Erythroblast (primary cell): ENCODE measurements around the gene ITGAV.

Experiments used
- DNase-seq, 2 experiments: peaks; one replicate each; lab custom pipeline; 2025; lab: John Stamatoyannopoulos, UW
- GATA1 ChIP-seq: IDR thresholded peaks from 2 replicates; pipeline ENCODE4 v1.6.1; 2011; ENCODE audit warnings: low read depth, mild to moderate bottlenecking, control low read depth, low read length, moderate library complexity
- POLR2A ChIP-seq: IDR thresholded peaks from 2 replicates; pipeline ENCODE4 v1.6.1; 2011; ENCODE audit warnings: mild to moderate bottlenecking, low read length

Gene ITGAV

DNA sequence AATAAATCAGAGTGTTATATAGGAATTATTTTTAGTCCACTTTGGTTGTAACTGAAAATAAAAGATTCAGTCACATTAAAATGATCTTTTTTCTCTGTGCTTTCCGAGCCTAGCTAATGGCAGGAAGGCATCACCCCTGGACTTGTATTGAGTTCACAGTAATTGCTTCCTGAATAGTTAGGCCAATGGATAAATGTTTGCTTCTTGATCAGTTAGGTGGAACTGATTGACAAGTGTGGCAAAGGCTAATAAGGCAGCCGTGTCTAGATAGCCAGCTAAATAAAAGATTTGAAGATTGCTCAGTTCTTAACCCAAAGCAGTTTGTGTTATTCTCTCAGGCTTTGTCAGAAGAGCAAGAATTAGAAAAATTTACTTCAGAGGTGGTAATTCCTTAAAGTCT lies 124.8 kb downstream of the ITGAV start:
- no peak for DNase-seq

DNA sequence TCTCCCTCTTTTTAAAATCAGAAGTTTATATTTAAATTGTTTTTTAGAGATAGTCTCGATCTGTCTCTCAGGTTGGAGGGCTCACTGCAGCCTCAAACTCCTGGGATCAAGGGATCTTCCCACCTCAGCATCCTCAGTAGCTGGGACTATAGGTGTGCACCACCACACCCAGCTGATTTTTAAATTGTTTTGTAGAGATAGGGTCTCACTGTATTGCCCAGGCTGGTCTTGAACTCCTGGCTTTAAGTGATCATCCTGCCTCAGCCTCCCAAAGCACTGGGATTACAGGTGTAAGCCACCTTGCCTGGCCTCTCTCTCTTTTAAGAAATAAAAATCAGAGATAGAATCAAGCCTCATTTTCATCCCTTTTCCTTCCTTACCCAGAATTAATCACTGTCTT lies 126.1 kb downstream of the ITGAV start:
- TF ChIP-seq GATA1 (no peak), POLR2A (no peak)
- DNase-seq: no peak

More for the DNA sequence above, 124.8 kb downstream of the ITGAV start:
- TF ChIP-seq GATA1: no peak
- no peak for TF ChIP-seq POLR2A

DNA sequence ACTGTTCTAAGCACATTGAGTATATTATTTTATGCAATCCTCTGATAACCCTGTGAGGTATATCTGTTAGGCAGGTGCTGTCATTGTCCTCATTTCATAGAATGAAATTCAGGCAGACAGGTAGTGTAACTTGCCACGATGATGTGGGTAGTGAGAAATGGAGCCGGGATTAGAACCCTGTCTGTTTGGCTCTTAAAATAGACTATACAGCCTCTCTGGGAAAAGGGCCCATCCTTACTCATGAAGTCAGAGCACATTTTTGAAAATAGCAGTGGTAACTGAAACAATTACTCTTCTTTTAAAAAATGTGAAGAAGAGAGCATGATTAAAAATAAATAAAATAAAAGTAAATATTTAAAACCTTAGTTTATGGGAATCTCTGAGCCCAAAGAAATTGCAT lies 127.0 kb downstream of the ITGAV start:
- no peak for TF ChIP-seq GATA1
- no peak for TF ChIP-seq POLR2A
- no peak for DNase-seq

DNA sequence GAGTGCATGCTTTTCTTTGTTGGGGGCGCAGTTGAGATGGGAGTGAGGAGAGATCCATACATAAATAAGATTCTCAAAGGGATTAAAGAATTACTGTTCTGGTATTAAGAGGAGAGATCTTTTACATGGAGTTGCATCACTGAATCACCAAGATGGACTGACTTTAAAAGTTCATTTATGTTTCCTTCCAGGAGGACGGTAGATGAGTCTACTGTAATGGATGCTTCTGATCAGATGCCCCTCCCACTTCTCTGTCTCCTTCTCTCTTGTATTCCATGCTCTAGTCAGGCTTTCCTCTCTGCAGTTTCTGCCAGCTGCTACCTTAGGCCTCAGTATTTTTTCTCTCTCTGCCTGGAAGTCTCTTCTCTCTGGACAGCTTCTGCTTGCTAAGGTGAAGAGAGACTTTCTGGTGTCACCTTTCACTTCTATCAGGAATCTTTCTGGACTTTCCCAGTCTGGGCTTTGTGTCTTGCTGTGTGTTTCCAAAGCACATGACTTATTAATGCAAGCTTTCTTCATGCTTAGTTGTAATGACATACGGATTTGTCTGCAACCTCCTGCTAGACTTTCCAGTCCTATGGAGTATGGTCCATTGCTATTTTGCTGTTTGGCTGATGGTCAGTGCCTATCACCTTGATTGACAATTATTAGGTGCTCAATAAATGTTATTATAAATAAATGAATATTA lies 127.6 kb downstream of the ITGAV start:
- DNase-seq: no peak

DNA sequence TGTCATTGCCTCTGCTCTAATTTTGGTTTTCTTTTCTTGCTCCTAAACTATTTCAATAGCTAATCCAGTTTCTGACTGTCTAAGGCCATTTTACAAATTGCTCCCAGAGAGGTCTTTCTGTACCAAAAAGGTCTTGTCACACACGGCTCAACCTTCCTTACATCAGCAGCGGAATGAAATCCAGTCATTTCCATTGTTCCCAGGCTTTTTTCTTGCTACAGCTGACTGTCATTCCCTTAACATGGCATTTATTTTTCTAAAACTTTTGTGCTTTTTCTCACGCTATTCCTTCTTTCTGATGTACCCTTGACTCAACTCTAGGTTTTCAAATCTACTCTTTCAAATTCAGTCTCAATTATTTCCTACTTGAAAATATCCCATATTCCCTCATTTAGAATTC lies 128.3 kb downstream of the ITGAV start:
- TF ChIP-seq POLR2A: no peak
- no peak for TF ChIP-seq GATA1
- DNase-seq: no peak

More for the DNA sequence above, 127.6 kb downstream of the ITGAV start:
- TF ChIP-seq GATA1 (no peak), POLR2A (no peak)

DNA sequence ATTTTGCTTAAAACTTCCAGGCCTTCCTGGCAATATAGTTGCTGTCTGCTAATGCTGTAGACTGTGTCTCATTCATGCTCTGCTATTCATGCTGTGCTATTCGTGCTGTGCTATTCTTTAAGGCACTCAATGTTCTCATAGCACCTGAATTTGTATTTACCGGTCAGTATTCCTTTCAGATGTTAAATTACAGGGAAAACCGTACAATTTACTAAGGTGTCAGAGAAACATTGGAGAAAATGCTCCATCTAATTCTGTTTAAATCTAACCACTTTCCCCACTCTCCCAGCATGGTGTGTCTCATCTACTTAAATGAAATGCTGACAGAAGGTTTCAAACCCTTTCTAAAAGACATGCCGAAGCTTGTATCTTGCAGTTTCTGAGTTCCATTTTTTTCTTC lies 129.0 kb downstream of the ITGAV start:
- no peak for DNase-seq
- no peak for TF ChIP-seq GATA1
- TF ChIP-seq POLR2A: no peak

DNA sequence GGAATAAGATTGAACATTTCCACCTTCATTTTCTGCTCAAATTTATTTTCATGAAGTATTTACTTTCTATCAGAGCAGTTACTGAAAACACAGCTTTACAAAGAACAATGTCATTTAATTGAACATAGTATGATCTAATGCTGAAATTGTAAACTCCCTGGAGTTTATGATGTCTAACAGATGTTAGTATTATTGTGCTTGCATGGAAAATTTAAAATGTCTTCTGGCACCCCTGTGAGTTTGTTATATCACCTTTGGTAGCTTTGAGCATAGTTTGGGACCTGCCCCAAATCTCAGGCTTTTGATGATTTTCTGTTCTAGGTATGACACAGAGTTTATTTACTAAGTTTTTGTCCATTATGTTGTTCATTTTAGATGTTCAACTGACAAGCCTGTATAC lies 132.1 kb downstream of the ITGAV start:
- TF ChIP-seq GATA1: no peak
- TF ChIP-seq POLR2A: no peak
- no peak for DNase-seq

DNA sequence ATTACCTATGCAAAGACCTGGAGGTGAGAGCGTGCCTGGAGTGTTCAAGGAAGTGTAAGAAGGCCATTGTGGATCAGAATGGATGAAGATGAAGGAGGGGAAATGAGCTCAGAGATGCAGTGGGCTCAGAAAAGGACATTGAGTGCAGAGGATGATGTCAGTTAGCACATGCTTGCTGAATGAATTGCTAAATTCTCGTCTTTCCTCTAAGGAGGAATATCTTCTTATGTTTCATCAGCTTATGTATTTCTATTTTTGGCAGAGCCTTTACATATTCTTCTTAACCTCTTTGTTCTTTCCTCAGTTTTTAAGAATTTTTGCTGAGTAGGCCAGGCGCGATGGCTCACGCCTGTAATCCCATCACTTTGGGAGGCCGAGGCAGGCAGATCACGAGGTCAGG lies 134.9 kb downstream of the ITGAV start:
- no peak for DNase-seq
- no peak for TF ChIP-seq GATA1

DNA sequence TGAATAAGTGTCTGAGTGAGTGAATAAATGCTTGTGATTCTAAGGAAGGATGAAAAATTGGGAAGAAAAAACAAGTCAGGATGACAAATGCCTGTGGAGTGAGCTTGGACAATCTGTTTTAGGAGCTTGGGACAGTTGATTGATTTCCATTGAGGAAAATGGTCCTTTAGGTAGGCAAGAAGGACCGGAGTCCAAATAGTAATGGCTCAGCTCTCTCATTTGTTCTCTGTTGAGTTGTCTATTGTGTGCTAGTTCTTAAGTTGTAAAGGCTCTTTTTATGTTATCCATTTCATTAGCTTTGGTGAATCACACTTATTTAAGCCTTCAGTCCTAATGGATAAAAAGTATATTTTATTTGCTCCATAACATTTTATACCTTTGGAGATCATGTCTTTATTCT lies 135.9 kb downstream of the ITGAV start:
- TF ChIP-seq POLR2A (no peak), GATA1 (no peak)
- no peak for DNase-seq

DNA sequence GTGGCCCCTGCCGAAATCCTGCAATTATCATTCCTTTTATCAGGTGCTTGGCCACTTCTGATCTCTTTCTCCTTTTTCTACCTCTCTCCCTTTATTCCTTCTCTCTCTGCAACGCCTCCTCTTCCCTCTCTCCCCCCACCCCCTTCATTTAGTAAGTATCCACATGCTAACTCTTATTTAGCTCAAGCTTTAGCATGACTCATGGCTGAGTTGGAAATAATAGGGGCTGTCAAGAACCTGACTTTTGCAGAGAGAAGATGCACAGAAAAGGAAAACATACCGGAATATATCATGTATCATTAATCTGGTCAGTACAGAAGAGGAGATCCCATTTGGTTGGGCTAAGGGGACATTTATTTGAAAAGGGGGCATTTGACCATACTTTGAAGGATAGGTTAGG lies 137.1 kb downstream of the ITGAV start:
- DNase-seq: no peak
- TF ChIP-seq GATA1 (no peak), POLR2A (no peak)

DNA sequence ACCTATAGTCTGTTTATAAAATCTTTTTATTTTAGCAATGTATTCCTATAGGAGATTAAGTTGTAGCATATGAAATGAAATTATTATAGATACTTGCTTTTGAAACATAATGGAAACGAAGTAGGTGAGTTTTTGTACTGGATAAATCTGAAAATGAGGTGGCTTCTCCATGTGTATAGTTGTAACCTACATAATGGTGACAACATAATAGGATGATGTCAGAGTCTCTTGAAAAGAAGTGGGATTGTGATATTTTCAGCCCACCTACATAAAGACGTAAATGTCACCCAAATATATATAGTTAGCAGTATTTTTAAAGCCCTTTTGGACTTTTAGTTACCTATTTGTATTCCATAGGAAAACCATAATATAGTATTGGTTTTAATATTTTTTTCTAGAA lies 138.8 kb downstream of the ITGAV start:
- TF ChIP-seq GATA1: no peak
- TF ChIP-seq POLR2A: no peak
- no peak for DNase-seq
